IMR-90 (cell line): ENCODE results near the gene FNIP2. TPM values are rescaled to one million over a fixed set of nuclear protein-coding genes. Genes with fewer than 3 reads are reported as not detected.

Experiments
- ATAC-seq: fragments of 200-7000 bp; cut with Tn5 transposase; 2 replicates; pipeline ENCODE4 v1.9.1; 2020; ENCODE audit warnings: low read depth, mild to moderate bottlenecking, moderate library complexity
- BruUV-seq: library from RNA; stranded (reverse); fragments of 400-500 nt; replicated peaks from 2 replicates; lab custom pipeline; 2021; lab: Mats Ljungman, UMichigan
- CTCF ChIA-PET: fragments of 300-600 bp; formaldehyde crosslinking; extraction: SDS; loops from one replicate; lab custom pipeline; 2021; ENCODE audit warnings: antibody characterized with exemption; lab: Yijun Ruan, JAX
- POLR2A ChIA-PET: fragments of 300-600 bp; sonication (Branson Sonifier 250); formaldehyde crosslinking; loops from one replicate; lab custom pipeline; 2022; ENCODE audit warnings: antibody characterized with exemption; ENCODE audit not compliant: unreplicated experiment; lab: Charles Lee
- DNase-seq: peaks from one replicate; pipeline ENCODE4 v3.0.0; 2013
- H2AFZ ChIP-seq: replicated peaks from 2 replicates; pipeline ENCODE3; 2013; ENCODE audit warnings: low read length, mild to moderate bottlenecking; ENCODE audit not compliant: poor library complexity
- H2AK5ac ChIP-seq: 2 replicates; pipeline ENCODE4 v1.6.1; 2013; ENCODE audit warnings: low read depth, low read length, inconsistent platforms
- H2AK9ac ChIP-seq: replicated peaks from 2 replicates; pipeline ENCODE3; 2013; ENCODE audit warnings: mild to moderate bottlenecking, low read depth, low read length, moderate library complexity; ENCODE audit not compliant: poor library complexity
- H2BK120ac ChIP-seq: 2 replicates; pipeline ENCODE4 v1.6.1; 2013; ENCODE audit warnings: low read depth, low read length, inconsistent platforms
- H2BK15ac ChIP-seq: 3 replicates; pipeline ENCODE4 v1.6.1; 2013; ENCODE audit warnings: low read depth, low read length, inconsistent platforms
- H2BK20ac ChIP-seq: 2 replicates; pipeline ENCODE4 v1.6.1; 2013; ENCODE audit warnings: low read depth, mild to moderate bottlenecking, inconsistent platforms, low read length, moderate library complexity
- H2BK5ac ChIP-seq: 2 replicates; pipeline ENCODE4 v1.6.1; 2013; ENCODE audit warnings: mild to moderate bottlenecking, low read depth, low read length, inconsistent platforms; ENCODE audit not compliant: poor library complexity, severe bottlenecking
- H3K14ac ChIP-seq: replicated peaks from 2 replicates; pipeline ENCODE4 v1.6.1; 2013; ENCODE audit warnings: low read depth, low read length, inconsistent platforms
- H3K18ac ChIP-seq: 2 replicates; pipeline ENCODE4 v1.6.1; 2013; ENCODE audit warnings: low read depth, low read length, control low read depth
- H3K23ac ChIP-seq: 2 replicates; pipeline ENCODE4 v1.6.1; 2013; ENCODE audit warnings: low read depth, low read length, inconsistent platforms
- H3K27ac ChIP-seq: 2 replicates; pipeline ENCODE4 v1.5.1; 2013; ENCODE audit warnings: mild to moderate bottlenecking, control low read depth, low read length; ENCODE audit not compliant: insufficient read depth
- H3K27me3 ChIP-seq: 2 replicates; pipeline ENCODE4 v1.6.1; 2013; ENCODE audit warnings: low read length; ENCODE audit not compliant: control insufficient read depth, insufficient read depth
- H3K36me3 ChIP-seq: 2 replicates; pipeline ENCODE4 v1.6.1; 2013; ENCODE audit warnings: low read length, mixed read lengths; ENCODE audit not compliant: control insufficient read depth, insufficient read depth
- H3K4ac ChIP-seq: 2 replicates; pipeline ENCODE4 v1.6.1; 2013; ENCODE audit warnings: low read depth, low read length, inconsistent platforms
- H3K4me1 ChIP-seq: 2 replicates; pipeline ENCODE4 v1.6.1; 2013; ENCODE audit warnings: low read length, mixed read lengths; ENCODE audit not compliant: control insufficient read depth, insufficient read depth
- H3K4me2 ChIP-seq: 2 replicates; pipeline ENCODE4 v1.6.1; 2013; ENCODE audit warnings: low read depth, mild to moderate bottlenecking, control low read depth, low read length, moderate library complexity
- H3K4me3 ChIP-seq: 2 replicates; pipeline ENCODE4 v1.5.1; 2013; ENCODE audit warnings: low read depth, mild to moderate bottlenecking, control low read depth, low read length, moderate library complexity; ENCODE audit not compliant: insufficient read depth
- H3K56ac ChIP-seq: 2 replicates; pipeline ENCODE4 v1.6.1; 2013; ENCODE audit warnings: low read length, inconsistent platforms; ENCODE audit not compliant: insufficient read depth; ENCODE audit errors: extremely low read depth
- H3K79me1 ChIP-seq, 2 experiments: 2 replicates each; pipeline ENCODE4 v1.6.1; 2013; ENCODE audit warnings: low read length in 2 of 2, inconsistent platforms in 1 of 2, low read depth in 1 of 2
- H3K9ac ChIP-seq: 2 replicates; pipeline ENCODE4 v1.6.1; 2013; ENCODE audit warnings: low read depth, low read length, control low read depth
- H3K9me1 ChIP-seq: 2 replicates; pipeline ENCODE4 v1.6.1; 2013; ENCODE audit warnings: low read length, inconsistent platforms; ENCODE audit not compliant: insufficient read depth
- H3K9me3 ChIP-seq: 2 replicates; pipeline ENCODE4 v1.6.1; 2013; ENCODE audit warnings: low read length; ENCODE audit not compliant: control insufficient read depth, insufficient read depth
- H4K20me1 ChIP-seq: 2 replicates; pipeline ENCODE4 v1.6.1; 2013; ENCODE audit warnings: low read length, inconsistent platforms; ENCODE audit not compliant: insufficient read depth
- H4K5ac ChIP-seq: 2 replicates; pipeline ENCODE4 v1.6.1; 2013; ENCODE audit warnings: mild to moderate bottlenecking, low read depth, low read length, control low read depth
- H4K8ac ChIP-seq, 2 experiments: 2 replicates each; pipeline ENCODE4 v1.6.1; 2013; ENCODE audit warnings: low read depth in 2 of 2, low read length in 2 of 2, control low read depth in 1 of 2, inconsistent platforms in 1 of 2
- H4K91ac ChIP-seq: 2 replicates; pipeline ENCODE4 v1.6.1; 2013; ENCODE audit warnings: low read depth, low read length, inconsistent platforms; ENCODE audit not compliant: insufficient read depth
- BHLHE40 ChIP-seq: fragments of 150-350 bp; IDR thresholded peaks from 2 replicates; pipeline ENCODE4 v1.6.1; 2016; ENCODE audit warnings: mild to moderate bottlenecking, low read depth, low read length
- CHD1 ChIP-seq: IDR thresholded peaks from 2 replicates; pipeline ENCODE4 v1.6.1; 2012; ENCODE audit warnings: low read depth, low read length, improper control_type of control experiment
- ELK1 ChIP-seq: fragments of 150-350 bp; IDR thresholded peaks from 2 replicates; pipeline ENCODE4 v1.6.1; 2016; ENCODE audit warnings: low read depth, mild to moderate bottlenecking, low read length, moderate library complexity, borderline replicate concordance
- MAFK ChIP-seq: IDR thresholded peaks from 2 replicates; pipeline ENCODE4 v1.6.1; 2012; ENCODE audit warnings: low read depth, low read length, improper control_type of control experiment
- NFE2L2 ChIP-seq: fragments of 150-350 bp; IDR thresholded peaks from 2 replicates; pipeline ENCODE4 v1.6.1; 2016; ENCODE audit warnings: low read depth, mild to moderate bottlenecking, low read length
- RAD21 ChIP-seq: IDR thresholded peaks from 2 replicates; pipeline ENCODE4 v1.6.1; 2012; ENCODE audit warnings: low read length, improper control_type of control experiment
- RCOR1 ChIP-seq: IDR thresholded peaks from 2 replicates; pipeline ENCODE4 v1.6.1; 2012; ENCODE audit warnings: mild to moderate bottlenecking, low read length, improper control_type of control experiment; ENCODE audit not compliant: insufficient replicate concordance
- WGBS, 2 experiments: methylation state at CpG; one replicate each; pipeline versions ENCODE4 v1.1.5 to v1.1.7; 2013; ENCODE audit warnings: missing lambda C conversion rate in 2 of 2; ENCODE audit not compliant: insufficient read length in 1 of 2; ENCODE audit errors: extremely low coverage in 2 of 2; 5-methylcytosine and 5-hydroxymethylcytosine counted together
- dilution Hi-C: fragments of 300-500 bp; cut with HindIII; formaldehyde crosslinking; loops from one replicate; pipeline ENCODE4 v1.14.3; 2018; ENCODE audit warnings: low sequenced_read_pairs; ENCODE audit not compliant: unreplicated experiment
- in situ Hi-C: fragments of 300-500 bp; cut with MboI; formaldehyde crosslinking; loops from 3 replicates; pipeline ENCODE4 v1.14.3; 2019; ENCODE audit warnings: low sequenced_read_pairs, inconsistent platforms, mixed read lengths
- intact Hi-C: fragments of 100-400 bp; cut with micrococcal nuclease; formaldehyde crosslinking; loops from 2 replicates; pipeline ENCODE4 v1.10.0; 2022
- polyA plus RNA-seq, 3 experiments: library from polyadenylated mRNA; depleted of rRNA; stranded (reverse); fragments of >200 nt; gene quantifications; 2 replicates each; pipeline ENCODE4 v1.2.3, GENCODE V29; 2012; ENCODE audit warnings: low replicate concordance in 1 of 3
- total RNA-seq: library from RNA; depleted of rRNA; stranded (reverse); fragments of >200 nt; gene quantifications from 2 replicates; pipeline ENCODE4 v1.2.3, GENCODE V29; 2012
- TF ChIP-seq, protein P1 (sequence below): conservative IDR thresholded peaks from 2 replicates; pipeline ENCODE4 v1.5.1; 2012; ENCODE audit warnings: mild to moderate bottlenecking, low read depth, low read length, improper control_type of control experiment

FNIP2 gene
- total and polyA plus RNA-seq, 2 of the 4 experiments (the other 2 are of a cell fraction) = 4.7 to 24.6 TPM

- no TSS peak for BruUV-seq
- H3K4ac ChIP-seq = no peak overlapping the region
- H4K5ac ChIP-seq = no peak overlapping the region
- no peak overlapping the region for H3K4me3 ChIP-seq
- CTCF ChIA-PET = interaction anchor here (0.6 kb wide), 1 partner anchor 962 kb away, joined by 4 read pairs; no protein-coding TSS in a partner anchor
- H3K27me3 ChIP-seq = no peaks in the 10 kb centered on the region
- no peak overlapping the region for H3K14ac ChIP-seq
- no peak overlapping the region for H2BK5ac ChIP-seq
- DNase-seq (no peak), ATAC-seq (no peak)
- no peaks in the 10 kb centered on the region for H4K20me1 ChIP-seq
- intact Hi-C loops (no loop called here), in situ Hi-C loops (loop anchor here (25.0 kb wide), 1 partner anchor 578 kb away; no protein-coding TSS in a partner anchor), dilution Hi-C loops (no loop called here)
- no peak overlapping the region for H3K18ac ChIP-seq
- H2BK120ac ChIP-seq = no peak overlapping the region
- no peak overlapping the region for H3K27ac ChIP-seq
- H4K91ac ChIP-seq = no peak overlapping the region
- no CpG with 5 or more reads among the region's 4 CpGs for WGBS, 2 experiments
- H4K8ac ChIP-seq = no peak overlapping the region
- H3K9ac ChIP-seq = no peak overlapping the region
- no peak overlapping the region for H2AK5ac ChIP-seq
- 0 out of 2 replicates have a peak, but pooled peaks cover 2% of the 10 kb centered on the region for H3K9me1 ChIP-seq
- H3K36me3 ChIP-seq = peaks cover 12% of the 10 kb centered on the region
- no peak overlapping the region for H3K23ac ChIP-seq
- no peaks in the 10 kb centered on the region for H3K9me3 ChIP-seq
- H3K56ac ChIP-seq = no peak overlapping the region
- H2AFZ ChIP-seq = no peak overlapping the region
- H3K4me2 ChIP-seq = no peak overlapping the region
- H2BK15ac ChIP-seq = no peak overlapping the region
- no peaks in the 10 kb centered on the region for H3K4me1 ChIP-seq
- no peak for TF ChIP-seq BHLHE40
- no peak for TF ChIP-seq ELK1
- peak; percentile 52 for TF ChIP-seq MAFK
- no peak for TF ChIP-seq RAD21
- TF ChIP-seq NFE2L2 = no peak
- no peak for TF ChIP-seq RCOR1
- no peak for TF ChIP-seq CHD1
- TF ChIP-seq, protein P1, sequence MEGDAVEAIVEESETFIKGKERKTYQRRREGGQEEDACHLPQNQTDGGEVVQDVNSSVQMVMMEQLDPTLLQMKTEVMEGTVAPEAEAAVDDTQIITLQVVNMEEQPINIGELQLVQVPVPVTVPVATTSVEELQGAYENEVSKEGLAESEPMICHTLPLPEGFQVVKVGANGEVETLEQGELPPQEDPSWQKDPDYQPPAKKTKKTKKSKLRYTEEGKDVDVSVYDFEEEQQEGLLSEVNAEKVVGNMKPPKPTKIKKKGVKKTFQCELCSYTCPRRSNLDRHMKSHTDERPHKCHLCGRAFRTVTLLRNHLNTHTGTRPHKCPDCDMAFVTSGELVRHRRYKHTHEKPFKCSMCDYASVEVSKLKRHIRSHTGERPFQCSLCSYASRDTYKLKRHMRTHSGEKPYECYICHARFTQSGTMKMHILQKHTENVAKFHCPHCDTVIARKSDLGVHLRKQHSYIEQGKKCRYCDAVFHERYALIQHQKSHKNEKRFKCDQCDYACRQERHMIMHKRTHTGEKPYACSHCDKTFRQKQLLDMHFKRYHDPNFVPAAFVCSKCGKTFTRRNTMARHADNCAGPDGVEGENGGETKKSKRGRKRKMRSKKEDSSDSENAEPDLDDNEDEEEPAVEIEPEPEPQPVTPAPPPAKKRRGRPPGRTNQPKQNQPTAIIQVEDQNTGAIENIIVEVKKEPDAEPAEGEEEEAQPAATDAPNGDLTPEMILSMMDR = no peak
- H3K79me1 ChIP-seq = peaks cover 0 to 3% of the 10 kb centered on the region in 2 experiments; a peak in 2 of 4 replicates
- H2BK20ac ChIP-seq = no peak overlapping the region
- POLR2A ChIA-PET = no interaction called here
- no peak overlapping the region for H2AK9ac ChIP-seq
Measured at GRCh38 chr4:158840131-158840530, 71.3 kb downstream of the FNIP2 start.
